Measurements from ENCODE around the gene TGM4. TPM values are rescaled to one million over a fixed set of nuclear protein-coding genes. Genes with fewer than 3 reads are reported as not detected.

The TGM4 gene
- total RNA-seq, 1 experiment from 2014 or later = not detected

Other genes with a start within 250 kb of the TGM4 start
- 10.2 and 14.3 TPM in 2 replicates for gene ZNF197, start 249.6 kb upstream of the TGM4 start, total RNA-seq (2014; rRNA removed; shearing (Covaris generic))
- gene ZNF35, start 225.9 kb upstream of the TGM4 start, total RNA-seq (2014; rRNA removed; shearing (Covaris generic)) = 13.0 and 16.6 TPM in 2 replicates
- gene ZNF502, start 161.9 kb upstream of the TGM4 start, total RNA-seq (2014; rRNA removed; shearing (Covaris generic)) = 0.41 and 1.4 TPM in 2 replicates
- 0.03 TPM in 1 of 2 replicates, not detected in the other for gene ZNF501, start 145.0 kb upstream of the TGM4 start, total RNA-seq (2014; rRNA removed; shearing (Covaris generic))
- 14.5 and 26.8 TPM in 2 replicates for gene KIAA1143, start 113.0 kb upstream of the TGM4 start, total RNA-seq (2014; rRNA removed; shearing (Covaris generic))
- 13.5 and 16.0 TPM in 2 replicates for gene KIF15, start 112.8 kb upstream of the TGM4 start, total RNA-seq (2014; rRNA removed; shearing (Covaris generic))
- 21.3 and 40.7 TPM in 2 replicates for gene TMEM42, start 12.7 kb upstream of the TGM4 start, total RNA-seq (2014; rRNA removed; shearing (Covaris generic))
- gene ZDHHC3, start 101.6 kb downstream of the TGM4 start, total RNA-seq (2014; rRNA removed; shearing (Covaris generic)) = 93.2 and 98.2 TPM in 2 replicates
- gene EXOSC7, start 101.6 kb downstream of the TGM4 start, total RNA-seq (2014; rRNA removed; shearing (Covaris generic)) = 66.9 and 78.1 TPM in 2 replicates
- not detected in 2 replicates for gene CLEC3B, start 151.7 kb downstream of the TGM4 start, total RNA-seq (2014; rRNA removed; shearing (Covaris generic))